ENCODE measurements around the gene MRPL53.
A peak's percentile ranks its signal among the peaks of the same experiment; 100 is the strongest.
"Not testable (repeated sequence)": the region's sequence is repeated elsewhere in the genome, so short reads cannot be mapped to it uniquely, and the experiment has no call there.

Gene MRPL53

GRCh38 chr2:74444498-74445318 lies 27.8 kb downstream of the MRPL53 start:
- no peak for DNase-seq

DNA sequence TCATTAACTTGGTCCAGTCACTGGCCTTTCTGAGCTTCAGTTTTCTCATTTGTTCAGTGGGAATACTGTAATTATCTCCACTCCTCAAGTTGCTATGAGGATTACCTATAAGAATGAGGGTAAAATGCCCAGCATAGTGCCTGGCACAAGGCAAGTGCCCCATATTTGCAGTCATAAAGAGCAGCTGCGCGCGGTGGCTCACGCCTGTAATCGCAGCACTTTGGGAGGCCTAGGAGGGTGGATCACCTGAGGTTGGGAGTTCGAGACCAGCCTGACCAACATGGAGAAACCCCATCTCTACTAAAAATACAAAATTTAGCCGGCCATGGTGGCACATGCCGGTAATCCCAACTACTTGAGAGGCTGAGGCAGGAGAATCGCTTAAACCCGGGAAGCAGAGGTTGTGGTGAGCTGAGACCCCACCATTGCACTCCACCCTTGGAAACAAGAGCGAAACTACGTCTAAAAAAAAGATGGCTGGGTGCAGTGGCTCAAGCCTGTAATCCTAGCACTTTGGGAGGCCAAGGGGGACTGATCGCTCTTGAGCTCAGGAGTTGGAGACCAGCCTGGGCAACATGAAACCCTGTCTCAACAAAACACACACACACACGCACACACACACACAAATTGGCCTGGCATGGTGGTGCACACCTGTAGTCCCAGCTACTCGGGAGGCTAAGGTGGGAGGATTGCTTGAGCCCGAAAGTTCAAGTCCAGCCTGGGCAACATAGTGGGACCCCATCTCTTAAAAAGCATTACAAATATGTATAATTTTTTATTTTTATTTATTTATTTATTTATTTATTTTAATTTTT lies 29.8 kb downstream of the MRPL53 start:
- not testable (repeated sequence) for DNase-seq

GRCh38 chr2:74441690-74442482 lies 30.6 kb downstream of the MRPL53 start, which contains the start of gene RTKN:
TSS of gene RTKN (minus strand) at chr2:74441937. CDS start at chr2:74441816, 121 bp downstream.
- peak; percentile 43 for DNase-seq

GRCh38 chr2:74441170-74441689 lies 31.2 kb downstream of the MRPL53 start:
- no peak for DNase-seq

DNA sequence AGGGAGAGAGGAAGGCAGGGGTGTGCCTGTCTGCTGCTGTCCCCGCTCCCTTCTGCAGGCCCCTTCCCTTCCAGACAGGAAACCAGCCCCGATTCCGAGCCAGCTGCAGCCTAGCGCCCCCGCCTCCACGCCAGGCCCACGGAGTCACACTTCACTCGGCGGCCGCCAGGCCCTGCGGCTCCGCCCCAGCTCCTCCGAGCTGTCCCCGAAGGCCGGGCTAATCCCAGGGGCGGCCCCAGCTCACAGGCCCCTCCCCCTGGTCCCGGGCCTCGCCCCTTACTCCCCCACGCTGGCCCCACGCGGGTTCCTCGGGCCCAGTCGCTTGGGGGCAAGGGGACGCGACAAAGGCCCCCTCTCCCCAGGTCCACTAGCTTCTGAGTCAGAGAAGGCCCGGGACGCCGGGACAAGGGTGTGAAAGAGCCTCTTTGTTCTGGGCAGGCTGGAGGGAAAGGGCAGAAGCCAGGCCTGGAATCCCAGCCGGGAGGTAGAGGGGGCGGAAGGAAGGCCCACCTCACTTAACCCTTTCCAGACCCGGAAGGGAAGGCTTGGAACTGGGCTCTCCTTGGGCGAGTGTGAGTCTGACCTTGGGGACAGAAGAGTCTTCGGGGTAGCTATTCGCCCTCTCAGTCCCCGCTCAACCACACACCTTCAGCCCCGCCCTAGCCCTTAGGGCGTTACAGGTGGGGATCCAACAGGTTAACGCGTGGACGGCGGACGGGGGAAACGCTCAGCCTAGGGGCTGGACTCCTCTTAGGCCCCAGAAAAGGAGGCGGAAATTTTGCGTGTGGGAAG lies 31.9 kb downstream of the MRPL53 start:
- DNase-seq, result peak; percentile 51

GRCh38 chr2:74439803-74440377 lies 32.6 kb downstream of the MRPL53 start:
- DNase-seq, result no peak

DNA sequence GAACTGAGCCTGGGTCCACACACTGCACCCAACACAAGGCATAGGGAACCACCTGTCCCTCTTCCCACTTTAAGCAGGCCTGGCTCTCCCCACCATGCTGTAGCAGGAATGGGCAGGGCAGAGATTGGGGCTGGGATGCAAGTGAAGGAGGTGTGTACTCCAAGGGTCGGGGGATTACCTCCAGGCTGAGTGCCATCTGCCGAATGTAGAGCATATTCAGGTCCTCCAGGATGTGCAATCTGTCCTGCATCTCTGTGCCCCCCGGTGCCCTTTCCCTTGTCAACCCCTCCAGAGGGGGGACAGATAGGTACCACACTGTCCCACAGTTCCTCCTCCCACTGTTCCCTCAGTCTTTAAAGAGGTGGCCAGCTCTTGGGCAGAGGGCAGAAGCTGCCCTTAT lies 33.1 kb downstream of the MRPL53 start:
- no peak for DNase-seq

DNA sequence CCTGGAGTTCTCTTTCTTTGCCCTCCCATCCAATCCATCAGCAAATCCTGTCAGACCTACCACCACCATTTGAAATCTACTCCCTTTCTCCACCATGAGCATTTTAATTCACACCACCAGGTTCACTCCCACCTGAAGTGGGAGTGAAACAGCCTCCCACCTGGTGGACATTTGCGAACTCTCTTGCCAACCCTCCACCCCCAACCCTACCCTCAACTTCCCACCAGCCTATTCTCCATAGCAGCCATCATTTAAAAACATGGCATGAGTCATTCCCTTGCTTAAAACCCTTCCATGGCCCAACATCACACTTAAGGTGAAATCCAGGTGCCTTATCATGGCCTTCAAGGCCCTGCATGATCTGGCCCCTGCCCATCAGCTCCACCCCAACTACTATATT lies 34.2 kb downstream of the MRPL53 start:
- no peak for DNase-seq

DNA sequence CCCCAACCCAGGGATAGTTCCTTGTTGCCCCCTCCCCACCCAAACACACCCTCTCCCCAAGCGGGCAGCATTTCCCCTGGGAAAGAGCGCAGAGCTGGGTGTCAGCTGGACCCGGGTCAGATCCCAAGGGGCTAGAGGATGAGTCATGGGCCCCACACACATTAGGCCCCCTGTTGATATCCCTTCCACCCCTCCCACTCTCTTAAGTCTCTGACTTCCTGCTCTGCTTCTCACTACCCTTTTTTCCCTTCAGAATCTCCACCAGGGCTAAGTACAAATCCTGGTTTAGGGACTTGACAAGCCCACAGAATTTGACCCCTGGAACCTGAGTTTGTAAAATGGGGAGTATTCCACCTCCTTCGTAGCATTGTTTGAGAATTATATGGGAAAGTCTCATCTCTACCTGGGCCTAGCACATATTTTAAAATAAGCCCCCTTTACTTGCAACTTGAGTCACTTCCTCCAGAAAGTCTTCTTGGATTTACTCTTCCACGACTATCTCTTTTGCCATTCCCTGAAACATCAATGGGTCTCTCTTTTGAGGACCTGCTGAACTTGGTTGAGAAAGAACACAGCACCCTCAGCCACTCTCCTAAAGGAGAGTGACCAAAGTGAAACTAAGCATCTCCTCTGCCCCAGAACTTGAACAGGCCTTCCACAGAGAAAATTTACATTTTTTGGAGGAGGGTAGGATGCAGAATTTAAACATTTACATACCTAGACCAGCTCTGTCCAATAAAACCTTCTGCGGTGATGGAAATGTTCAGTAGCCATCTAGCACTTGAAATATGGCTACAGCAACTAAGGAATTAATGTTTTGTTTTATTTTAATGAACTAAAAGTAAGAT lies 35.4 kb downstream of the MRPL53 start:
- DNase-seq, result no peak

GRCh38 chr2:74436111-74436805 lies 36.2 kb downstream of the MRPL53 start:
- no peak for DNase-seq

GRCh38 chr2:74430502-74430901 lies 42.0 kb downstream of the MRPL53 start:
- no peak for DNase-seq

DNA sequence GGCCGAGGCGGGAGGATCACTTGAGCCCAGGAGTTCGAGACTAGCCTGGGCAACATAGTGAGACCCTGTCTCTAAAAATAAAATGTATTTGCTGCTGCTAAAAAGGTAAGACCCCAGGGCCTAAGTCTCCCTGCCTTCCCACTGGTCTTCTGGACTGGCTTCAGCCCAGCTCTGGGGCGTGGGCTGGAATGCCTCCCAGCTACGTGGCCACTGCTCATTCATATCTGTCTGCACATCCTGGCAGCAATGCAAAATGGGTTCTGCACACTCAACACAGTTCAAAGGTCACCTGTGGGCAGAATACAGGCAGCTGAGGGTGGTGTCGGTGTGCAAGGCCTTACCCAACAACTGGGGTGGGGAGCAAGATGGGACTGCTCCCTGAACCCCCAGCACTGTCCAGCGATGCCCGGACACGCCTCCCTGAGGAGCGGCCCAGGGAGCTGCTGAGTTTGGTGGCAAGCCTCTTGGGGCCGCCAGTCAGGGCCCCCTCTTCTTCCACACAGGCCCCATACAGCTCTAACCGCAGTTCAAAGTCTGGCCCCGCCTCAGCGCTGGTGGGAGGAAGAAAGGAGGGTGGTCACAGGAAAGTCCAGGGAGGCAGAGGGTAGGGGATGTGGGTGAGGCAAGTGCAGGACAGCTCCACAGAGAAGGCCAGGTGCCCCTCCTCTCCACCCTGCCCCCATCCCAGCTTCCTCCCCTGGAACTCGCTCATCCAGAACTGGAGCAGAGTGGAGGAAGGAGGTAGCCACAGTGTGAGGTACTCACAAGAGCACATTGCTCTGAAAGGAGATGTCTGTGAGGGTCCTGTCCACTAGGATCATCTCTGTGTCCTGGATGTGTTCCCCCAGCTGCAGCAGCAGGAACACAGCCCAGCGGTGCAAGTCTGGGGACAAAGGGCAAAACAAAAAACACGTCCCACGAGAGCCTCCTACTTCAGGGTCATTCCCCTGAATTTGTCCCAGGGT lies 42.7 kb downstream of the MRPL53 start:
- DNase-seq, result no peak

DNA sequence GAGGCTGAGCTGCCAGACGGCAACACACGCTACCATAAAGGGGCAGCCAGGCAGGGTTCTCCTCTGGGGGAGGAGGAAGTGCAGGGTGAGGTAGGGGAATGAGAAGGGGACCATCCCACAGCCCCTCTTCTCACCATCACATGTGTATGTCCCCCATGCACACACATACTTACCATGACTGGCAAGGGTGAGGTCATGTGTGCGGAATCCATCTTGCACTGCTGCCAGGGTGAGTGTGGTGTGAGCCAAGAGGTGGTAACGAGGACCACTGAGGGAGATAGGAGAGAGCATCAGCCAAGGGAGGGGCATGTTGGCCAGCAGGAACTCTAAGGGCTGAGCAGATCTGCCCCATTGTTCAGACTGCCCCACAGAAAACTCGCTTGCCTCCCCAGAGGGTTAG lies 43.8 kb downstream of the MRPL53 start:
- DNase-seq, result no peak

DNA sequence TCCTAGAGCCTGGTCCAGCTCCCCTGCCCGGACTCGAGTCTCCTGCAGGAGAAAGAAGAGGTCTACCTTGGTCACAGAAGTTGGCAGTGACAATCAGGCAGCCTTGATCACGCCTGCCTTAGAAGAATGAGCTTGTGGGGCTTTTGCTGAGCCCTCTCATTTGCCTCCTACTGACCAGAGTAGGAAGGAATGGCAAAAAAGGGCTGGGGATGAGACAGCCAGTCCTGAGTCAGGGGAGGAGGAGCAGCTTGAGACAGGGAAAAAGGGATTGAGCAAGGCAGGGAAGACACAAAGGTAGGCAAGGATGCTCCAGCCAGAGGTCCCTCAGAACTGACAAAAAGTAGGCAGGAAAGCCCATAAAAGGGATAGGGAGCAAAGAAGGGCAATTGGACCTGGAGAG lies 44.9 kb downstream of the MRPL53 start:
- no peak for DNase-seq

GRCh38 chr2:74426181-74426758 lies 46.2 kb downstream of the MRPL53 start:
- no peak for DNase-seq

- no peak for DNase-seq
These were observed 47.0 kb downstream of the MRPL53 start for GRCh38 chr2:74425523-74425922.

- no peak for DNase-seq
These were observed 47.5 kb downstream of the MRPL53 start for GRCh38 chr2:74424995-74425406.
